Hypothalamus (tissue), 51 donors: ENCODE data around the gene P4HA2.

ENCODE experiments used
- DNase-seq, 51 donors: peaks; one replicate each; lab custom pipeline; 2025; lab: John Stamatoyannopoulos, UW

The P4HA2 gene

GRCh38 chr5:132253452-132254320 is 26.0 kb upstream of the P4HA2 start:
- no peak for DNase-seq

DNA sequence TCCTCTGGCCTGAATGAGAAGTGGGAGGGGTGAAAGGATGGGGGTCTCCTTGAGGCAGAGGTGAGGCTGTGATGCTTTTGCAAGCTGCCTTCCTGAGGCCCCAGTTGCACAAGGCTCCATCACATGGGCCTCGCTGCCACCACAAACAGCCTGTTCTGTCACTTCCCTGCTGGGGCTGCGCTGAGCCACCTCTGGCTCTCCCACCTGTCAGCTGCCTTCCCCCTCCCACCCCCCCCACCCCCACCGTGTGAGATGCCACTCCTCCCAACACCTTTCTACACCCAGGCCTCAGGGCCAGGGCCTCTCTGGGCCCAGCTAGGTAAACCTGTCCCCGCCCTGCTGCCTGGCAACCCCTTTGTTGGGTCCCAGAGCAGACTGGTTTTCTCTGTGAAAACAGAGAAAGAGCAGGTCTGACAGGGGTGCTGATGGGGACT is 25.4 kb upstream of the P4HA2 start:
- no peak for DNase-seq

DNA sequence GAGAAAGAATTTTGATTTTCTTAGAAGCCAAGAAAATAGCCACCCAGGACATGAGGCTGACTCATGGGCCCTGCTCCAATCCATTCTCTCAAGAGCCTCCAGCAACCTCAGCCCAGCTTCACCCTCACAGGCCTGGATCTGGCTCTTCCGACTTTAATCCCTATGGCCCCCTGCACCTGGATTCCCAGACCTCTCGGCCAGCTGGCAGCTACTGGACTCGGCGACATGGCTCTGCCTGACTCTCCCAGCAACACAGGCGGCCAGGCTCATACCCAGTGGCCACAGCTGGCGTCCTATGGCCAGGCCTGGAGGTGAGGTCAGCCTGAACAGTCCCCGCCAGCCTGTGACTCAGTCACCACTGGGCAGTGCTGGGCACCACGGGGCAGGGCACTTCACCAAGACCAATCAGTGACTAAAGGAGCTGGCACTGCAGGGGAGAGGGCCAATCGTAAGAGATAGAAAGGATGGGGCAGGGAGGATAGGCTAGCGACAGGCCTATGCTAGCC is 23.6 kb upstream of the P4HA2 start:
- peak in 22 of 51 donors; percentile 14 to 71 (median 49) for DNase-seq

- no peak for DNase-seq
Observed at GRCh38 chr5:132250547-132250946, 22.9 kb upstream of the P4HA2 start.

DNA sequence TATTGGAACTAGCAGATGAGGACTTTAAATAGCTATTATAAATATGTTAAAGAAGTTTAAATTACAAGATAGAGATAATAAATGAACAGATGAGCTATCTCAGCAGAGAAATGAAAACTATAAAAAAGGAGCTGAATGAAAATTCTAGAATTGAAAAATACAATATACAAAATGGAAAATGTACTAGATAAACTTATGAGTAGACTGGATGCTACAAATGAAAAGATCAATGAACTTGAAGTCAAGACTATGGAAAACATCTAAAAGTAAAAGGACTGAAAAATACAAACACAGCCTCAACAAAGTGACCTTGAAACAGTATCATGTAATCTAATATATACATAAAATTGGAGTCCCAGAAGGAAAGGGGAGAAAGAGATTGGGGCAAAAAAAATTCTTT is 19.2 kb upstream of the P4HA2 start:
- no peak for DNase-seq

- no peak for DNase-seq
Observed at GRCh38 chr5:132245593-132245992, 17.9 kb upstream of the P4HA2 start.

- DNase-seq, result no peak
Observed at GRCh38 chr5:132243366-132243977, 15.8 kb upstream of the P4HA2 start.

DNA sequence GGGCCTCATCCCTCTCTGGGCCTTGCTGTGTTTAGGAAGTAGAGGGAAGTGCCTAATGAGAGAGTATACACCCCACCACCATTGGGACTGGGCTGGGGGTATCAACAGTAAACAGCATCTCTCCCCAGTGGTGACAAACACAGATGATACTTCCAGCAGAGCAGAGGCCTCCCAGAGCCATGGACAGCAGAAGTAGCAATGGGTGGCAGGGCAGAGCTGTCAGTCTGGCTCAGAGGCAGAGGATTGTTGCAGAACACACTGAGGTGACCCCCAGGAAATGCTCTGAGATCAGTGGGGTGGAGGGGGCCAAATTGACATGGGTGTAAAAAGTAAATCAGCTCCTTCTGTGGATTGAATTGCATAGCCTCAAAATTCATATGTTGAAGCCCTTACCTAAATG is 12.1 kb upstream of the P4HA2 start:
- DNase-seq, result no peak

DNA sequence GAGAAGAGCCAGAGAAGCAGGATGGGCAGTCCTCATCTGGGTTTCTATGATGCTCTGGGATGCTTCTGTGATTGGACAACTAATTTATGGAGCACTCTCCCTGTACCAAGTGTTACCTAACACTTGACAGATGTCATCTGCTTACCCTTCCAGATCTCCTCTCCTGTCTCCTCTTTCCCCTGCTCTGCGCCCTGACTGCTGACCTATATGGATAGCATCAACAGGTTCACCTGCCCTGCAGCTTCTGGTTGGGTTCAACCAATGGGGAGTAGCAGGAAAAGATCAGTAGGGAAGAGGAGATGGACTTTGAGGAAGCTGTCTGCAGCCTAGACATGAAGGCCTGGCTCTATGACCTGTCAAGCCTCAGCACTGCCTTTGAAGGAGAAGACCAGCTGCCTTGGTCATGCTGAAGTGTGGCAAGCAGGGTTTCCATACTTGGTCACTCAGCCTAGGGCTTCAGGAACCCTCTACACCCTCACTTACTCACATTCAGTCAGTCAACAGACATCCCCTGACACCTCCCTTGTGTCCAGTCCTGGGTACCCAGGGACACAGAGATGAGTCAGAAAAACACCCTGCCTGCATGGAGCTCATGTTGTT is 11.3 kb upstream of the P4HA2 start:
- DNase-seq, result no peak

- peak in 34 of 51 donors; percentile 9 to 77 (median 40) for DNase-seq
Observed at GRCh38 chr5:132238169-132238744, 10.6 kb upstream of the P4HA2 start.

- DNase-seq, result no peak
Observed at GRCh38 chr5:132237670-132238069, 10.0 kb upstream of the P4HA2 start.

DNA sequence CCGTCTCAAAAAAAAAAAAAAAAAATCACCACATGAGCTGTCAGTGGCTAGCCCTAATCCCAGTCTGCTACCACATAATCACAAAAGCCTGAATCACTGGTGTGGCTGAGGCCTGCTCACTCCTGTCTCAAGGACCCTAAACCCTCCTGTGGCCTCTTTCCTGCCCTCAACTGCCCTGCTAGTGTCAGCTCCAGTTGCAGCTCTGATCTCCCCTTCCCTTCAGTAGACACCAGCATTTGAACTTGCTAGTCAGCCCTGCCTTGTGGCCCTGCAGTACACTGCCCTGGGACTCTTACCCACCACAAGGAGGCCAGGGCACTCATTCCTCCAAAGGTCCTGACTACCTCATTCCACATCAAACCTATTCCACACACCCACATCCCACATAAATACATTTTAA is 9.5 kb upstream of the P4HA2 start:
- no peak for DNase-seq

- no peak for DNase-seq
Observed at GRCh38 chr5:132235340-132235739, 7.7 kb upstream of the P4HA2 start.

DNA sequence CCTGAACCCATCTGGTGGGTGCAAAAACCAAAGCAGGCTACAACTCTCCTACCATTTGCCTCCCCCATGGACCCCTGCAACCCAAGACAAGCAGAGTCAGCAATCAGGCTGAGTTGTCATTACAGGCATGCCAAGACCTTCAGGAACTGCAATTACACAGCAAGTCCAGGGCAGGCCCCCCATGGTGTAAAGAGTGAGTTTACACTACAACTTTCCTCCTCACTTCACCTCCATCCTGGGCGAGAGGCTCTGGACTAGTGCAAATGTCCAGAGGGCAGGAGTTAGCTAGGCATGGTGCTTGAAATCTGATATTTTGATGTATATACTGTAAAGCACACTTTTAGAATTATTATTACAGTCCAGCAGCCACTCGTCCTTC is 7.0 kb upstream of the P4HA2 start:
- no peak for DNase-seq

- no peak for DNase-seq
Observed at GRCh38 chr5:132233811-132234683, 6.4 kb upstream of the P4HA2 start.

DNA sequence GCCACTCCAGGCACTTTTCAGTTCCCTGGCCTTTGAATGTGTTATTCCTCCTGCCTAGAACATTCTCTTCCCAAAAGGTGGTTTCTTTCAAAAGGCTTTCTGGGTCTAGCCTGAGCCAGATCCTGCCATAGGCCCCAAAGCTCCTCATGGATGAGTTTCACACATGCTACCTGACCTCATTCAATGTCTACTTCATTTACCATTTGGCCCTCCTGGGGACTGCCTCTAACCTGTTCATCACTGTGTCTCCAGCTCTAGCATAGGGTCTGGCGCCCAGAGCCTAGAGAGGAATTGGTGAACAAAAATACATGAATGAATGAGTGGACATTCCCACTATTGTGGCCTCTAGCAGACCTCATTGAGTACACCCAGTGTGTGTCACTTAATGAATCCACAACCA is 5.4 kb upstream of the P4HA2 start:
- DNase-seq, result no peak

DNA sequence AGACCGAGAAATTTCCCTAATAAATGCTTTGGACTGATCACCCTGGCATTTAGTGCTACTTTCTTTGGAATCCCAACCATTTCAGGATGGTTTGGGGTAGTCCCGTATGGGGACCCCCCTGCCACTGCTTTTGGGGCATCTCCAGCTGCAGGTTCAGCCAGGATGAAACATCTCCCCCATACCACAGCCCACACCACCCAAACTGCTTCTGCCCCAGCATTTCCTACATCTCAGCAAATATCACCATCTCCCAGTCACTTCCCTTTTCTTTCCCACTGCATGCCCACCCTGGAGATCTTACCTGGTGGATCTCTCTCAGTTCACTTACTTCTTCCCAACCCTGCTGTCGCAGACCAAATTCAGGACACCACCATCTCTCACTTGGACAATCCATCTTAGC is 4.8 kb upstream of the P4HA2 start:
- DNase-seq, result no peak

DNA sequence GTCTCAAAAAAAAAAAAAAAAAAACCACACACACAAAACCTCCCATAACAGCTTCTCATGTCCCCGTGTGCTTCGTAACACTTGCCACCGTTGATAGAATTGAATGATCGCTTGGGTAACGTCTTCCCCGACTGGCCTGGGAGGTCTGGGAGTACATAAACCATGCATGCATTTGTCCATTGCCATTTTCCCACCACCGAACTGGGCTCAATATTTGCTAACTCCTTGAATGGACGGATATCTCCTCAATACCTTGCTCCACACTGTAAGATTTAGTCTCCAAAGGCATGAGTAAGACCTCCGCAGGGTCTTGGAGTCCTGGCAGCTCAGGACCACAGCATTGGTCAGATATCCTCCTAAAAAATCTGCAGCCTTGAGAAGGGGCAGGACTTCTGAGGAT is 3.2 kb upstream of the P4HA2 start:
- no peak for DNase-seq

- DNase-seq, result no peak
Observed at GRCh38 chr5:132229236-132229635, 1.6 kb upstream of the P4HA2 start.
